NCI-H1417 (cell line): ENCODE measurements around the gene ZMIZ1.
A peak's percentile ranks its signal among the peaks of the same experiment; 100 is the strongest.

ENCODE experiments used
- DNase-seq, 3 experiments: peaks; one replicate each; lab custom pipeline; 2025; lab: John Stamatoyannopoulos, UW

Gene ZMIZ1, protein sequence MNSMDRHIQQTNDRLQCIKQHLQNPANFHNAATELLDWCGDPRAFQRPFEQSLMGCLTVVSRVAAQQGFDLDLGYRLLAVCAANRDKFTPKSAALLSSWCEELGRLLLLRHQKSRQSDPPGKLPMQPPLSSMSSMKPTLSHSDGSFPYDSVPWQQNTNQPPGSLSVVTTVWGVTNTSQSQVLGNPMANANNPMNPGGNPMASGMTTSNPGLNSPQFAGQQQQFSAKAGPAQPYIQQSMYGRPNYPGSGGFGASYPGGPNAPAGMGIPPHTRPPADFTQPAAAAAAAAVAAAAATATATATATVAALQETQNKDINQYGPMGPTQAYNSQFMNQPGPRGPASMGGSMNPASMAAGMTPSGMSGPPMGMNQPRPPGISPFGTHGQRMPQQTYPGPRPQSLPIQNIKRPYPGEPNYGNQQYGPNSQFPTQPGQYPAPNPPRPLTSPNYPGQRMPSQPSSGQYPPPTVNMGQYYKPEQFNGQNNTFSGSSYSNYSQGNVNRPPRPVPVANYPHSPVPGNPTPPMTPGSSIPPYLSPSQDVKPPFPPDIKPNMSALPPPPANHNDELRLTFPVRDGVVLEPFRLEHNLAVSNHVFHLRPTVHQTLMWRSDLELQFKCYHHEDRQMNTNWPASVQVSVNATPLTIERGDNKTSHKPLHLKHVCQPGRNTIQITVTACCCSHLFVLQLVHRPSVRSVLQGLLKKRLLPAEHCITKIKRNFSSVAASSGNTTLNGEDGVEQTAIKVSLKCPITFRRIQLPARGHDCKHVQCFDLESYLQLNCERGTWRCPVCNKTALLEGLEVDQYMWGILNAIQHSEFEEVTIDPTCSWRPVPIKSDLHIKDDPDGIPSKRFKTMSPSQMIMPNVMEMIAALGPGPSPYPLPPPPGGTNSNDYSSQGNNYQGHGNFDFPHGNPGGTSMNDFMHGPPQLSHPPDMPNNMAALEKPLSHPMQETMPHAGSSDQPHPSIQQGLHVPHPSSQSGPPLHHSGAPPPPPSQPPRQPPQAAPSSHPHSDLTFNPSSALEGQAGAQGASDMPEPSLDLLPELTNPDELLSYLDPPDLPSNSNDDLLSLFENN

DNA sequence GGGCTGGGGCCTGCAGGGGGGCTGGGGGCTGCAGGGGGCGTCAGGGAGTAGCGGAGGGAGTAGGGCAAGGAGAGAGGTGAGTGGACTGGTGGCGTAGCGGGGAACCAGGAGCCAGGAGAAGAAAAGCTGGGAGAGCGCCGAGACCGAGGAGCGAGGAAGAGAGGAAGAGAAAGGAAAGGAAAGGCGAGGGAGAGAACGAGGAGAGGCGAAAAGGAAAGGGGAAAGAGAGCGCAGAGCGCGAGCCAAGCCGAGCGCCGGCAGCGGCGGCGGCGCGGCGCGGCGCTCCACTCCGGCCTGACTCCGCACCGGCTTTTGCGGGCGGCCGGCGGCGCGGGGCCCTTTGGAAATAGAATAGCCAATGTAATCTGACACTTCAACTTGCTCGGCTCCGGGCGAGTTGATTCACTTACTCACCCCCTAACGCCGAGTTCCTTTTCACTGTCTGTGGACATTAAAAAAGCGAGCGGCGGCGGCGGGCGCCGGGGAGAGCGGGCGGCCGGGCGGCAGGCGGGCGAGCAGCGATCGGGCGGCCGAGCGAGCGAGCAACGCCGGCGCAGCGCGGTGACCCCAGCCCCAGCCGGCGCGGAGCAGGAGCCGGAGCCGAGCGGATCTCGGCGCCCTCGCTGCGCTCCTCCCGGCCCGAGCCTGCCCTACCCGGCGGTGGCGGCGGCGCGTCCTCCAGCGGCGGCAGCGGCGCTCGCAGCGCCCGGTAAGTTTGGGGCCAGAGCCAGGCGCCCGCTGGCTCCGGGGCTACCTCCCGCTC, at the start of gene ZMIZ1:
TSS of gene ZMIZ1 (plus strand) at position 405 of the 763 bp plus-strand sequence. CDS start 132,667 bp downstream, outside the sequence.
- DNase-seq = peak; percentile 82 to 88 (median 82)

- no peak for DNase-seq
These were observed 49.2 kb upstream of the ZMIZ1 start for GRCh38 chr10:79019441-79020014.

- DNase-seq = no peak
These were observed 48.7 kb upstream of the ZMIZ1 start for GRCh38 chr10:79020015-79020491.

GRCh38 chr10:79020605-79021004, 48.2 kb upstream of the ZMIZ1 start:
- DNase-seq = no peak

DNA sequence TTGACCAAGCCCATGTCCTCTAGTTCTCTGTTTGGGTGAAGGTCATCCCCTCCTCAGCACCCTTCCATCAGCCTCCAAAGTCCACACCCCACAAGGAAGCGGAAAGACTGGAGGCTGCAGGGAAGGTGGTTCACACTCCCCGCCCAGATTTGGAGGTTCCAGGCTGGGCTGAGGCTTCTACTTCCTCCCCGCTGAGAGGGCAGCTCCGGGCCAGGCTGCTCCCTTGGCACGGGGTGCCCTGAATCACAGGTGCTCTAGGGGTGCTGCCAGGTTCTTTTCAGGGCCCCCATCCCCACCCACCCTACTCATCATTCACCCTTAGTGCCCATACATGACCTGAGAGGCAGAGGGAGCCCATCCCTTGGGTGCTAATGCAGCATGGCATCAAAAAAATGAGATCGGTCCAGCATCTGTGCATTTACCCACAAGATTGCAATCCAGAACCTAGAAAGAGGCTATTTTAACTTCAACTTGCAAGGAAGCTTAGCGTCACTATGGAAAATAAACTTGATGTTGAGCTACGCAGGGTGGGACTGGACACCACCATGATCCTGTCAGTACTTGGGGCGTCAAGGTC, 47.3 kb upstream of the ZMIZ1 start:
- DNase-seq = no peak

DNA sequence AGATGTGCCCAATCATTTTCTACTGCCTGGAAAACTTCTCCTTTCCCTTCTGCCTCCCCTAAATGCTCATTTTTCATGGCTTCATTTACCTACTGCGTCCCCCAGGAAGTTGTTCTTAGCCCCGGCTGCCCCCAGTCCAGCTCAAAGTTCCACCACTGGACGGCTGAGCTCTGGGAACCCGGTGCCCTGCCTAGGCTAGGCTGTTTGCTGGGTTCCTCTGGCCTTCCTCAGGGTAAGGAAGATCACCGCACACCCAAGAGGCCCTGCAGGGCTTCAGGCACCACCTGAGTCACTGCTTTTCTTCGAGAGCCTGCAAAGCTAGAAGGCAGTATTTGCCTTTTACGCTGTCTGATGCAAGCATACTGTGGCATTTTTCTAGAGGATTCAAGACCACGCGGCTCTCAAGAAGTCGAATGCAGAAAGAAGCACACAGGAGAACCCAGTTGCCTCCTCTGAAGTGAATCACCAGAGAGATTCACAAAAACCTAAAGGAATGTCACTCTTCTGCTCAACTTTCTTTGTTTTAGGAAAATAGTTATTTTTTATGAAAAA, 46.7 kb upstream of the ZMIZ1 start:
- DNase-seq = no peak

DNA sequence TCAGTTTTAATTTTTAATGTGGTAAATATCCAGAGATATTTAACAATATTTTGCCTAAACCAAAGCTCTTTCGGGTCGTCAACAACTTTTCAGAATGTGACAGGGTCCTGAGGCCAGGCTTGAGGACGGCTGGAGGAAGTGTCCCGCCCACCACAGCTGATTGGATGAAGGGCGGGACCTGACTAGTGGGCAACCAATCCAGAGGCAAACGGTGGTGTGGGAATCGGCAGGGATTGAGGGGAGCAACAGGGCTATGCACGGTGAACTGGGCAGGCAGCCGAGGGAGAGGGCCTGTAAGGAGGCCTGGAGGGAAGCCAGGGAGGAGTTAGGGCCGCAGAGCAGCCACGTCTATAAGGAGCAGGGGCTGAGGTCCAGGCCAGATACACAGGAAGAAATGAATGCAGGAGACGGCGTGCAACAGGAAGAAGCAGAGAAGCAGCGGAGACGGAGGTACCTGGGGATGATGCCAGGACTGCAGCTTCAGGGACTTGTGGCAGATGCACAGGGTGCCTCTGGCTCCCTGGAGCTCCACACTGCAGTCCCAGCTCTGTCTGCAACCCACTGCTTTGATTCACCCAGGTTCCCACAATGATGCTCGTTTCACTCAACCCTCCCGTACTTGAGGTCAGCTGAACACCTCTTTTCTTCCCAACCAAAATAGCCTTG, 46.1 kb upstream of the ZMIZ1 start:
- peak in 1 of 3 experiments; percentile 23 for DNase-seq

DNA sequence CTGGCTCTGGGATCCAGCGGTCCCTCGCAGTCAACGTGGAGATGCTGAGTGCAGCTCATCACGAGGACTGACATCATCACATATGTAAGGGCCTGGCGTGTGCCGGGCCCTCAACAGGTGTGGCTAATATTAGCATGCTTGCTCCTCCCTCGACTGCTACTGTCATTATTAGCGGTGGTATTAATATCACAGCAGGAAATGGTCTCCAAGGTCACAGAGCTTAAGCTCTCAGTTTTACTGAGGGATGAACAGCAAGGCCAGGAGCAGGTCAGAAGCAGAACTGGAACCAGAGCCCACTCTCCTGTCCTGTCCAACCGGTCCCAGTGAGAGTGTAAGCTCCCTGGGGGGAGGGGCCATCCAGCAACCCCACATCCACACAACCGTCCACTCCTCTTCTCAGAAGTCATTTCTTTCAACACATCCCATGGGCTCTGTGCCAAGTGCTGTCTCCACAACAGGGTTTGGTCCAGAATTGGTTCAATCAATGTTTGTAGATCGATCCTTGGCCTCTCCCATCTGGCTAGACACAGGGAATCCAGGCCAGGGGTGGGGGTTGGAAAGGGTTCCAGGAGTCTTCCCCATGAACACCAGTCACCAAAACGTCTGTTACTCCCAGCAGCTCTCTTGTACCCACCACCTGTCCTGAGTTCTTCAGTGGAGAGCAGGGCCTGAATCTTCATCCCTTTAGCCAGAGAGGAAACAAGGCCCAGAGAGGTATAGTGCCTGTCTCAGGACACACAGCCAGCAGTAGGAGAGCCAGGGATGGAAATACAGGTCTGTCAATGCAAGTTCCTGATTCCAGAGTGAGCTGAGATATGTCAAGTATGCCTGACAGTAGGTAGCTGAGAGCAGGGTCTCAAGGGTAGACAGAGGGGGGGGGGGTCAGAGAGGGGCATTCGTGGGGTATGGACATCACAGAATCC, 45.3 kb upstream of the ZMIZ1 start:
- DNase-seq = peak in 2 of 3 experiments; percentile 44 to 73

GRCh38 chr10:79024296-79024695, 44.5 kb upstream of the ZMIZ1 start:
- DNase-seq = peak in 1 of 3 experiments; percentile 16

DNA sequence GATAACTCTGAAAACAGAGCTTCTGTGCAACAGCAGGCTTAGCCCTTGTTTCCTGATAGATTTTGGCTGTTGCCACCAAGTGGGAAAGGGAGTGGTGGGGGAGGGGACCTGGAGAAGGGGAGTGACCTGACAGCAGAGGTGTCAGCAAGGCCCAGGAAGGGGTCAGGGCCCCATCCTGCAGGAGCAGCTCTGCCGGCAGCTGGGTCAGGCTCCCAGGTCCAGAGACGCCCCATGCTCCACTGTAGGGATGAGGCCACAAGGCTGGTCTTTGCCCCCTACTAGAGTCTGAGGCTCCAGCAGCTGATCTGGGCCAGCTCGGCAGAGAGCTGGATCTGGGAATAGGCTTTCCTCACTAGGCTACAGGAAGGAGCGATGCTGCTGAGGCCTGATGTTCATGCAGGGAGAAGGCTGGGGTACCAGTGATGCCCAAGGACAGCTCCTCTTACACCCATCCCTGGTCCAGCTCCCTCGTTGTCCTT, 44.0 kb upstream of the ZMIZ1 start:
- DNase-seq = peak in 1 of 3 experiments; percentile 16

GRCh38 chr10:79025199-79025832, 43.5 kb upstream of the ZMIZ1 start:
- DNase-seq = peak in 2 of 3 experiments; percentile 39 to 72

GRCh38 chr10:79026341-79026761, 42.4 kb upstream of the ZMIZ1 start:
- no peak for DNase-seq

GRCh38 chr10:79026806-79027146, 42.0 kb upstream of the ZMIZ1 start:
- no peak for DNase-seq

GRCh38 chr10:79027147-79028055, 41.4 kb upstream of the ZMIZ1 start:
- peak; percentile 31 to 81 (median 65) for DNase-seq

DNA sequence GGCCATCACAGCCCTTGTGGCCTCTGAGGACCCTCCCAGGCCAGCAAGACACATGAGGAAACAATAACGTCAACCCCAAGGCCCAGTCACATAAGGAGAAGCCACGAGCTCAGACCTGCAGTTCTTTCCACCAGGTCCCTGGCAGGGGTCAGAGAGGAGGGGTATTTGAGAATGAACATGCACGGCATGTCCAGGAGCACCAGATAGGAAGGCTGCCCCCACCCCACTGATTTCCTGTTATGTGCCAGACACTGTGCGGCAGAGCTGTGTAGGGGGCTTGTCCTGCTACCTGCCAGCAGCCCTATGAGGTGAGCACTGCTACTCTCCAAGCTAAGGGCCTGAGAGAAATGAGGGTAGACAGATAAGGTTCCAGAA, 40.7 kb upstream of the ZMIZ1 start:
- DNase-seq = no peak

DNA sequence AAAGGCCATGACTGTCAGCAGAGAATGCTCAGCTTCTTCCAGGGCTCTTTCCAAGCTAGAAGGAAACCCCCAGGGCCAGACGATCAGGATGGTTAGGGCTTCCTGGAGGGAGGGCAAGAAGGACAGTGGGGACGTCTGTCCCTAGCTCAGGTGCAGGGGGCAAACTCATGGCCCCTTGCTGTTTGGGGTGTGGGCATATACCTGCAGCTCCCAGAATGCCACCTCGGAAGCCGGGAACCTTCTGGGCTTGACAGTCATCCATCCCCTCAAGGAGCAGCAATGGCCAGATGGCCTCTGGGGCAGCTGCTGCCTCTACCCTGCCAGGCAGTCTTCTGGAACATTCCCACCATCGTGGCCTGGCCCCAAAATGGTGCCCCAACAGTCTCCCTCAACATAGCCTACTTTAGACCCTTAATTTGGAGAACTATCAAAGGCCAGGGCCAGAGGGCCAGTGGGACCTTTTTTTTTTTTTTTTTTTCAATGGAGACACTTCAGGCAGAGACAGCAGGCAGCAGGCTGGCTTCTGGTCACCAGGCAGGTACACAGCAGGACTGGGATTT, 40.2 kb upstream of the ZMIZ1 start:
- DNase-seq = no peak
